SK-N-SH (cell line): ENCODE results near the gene PI4K2B.
"Not testable (repeated sequence)": the region's sequence is repeated elsewhere in the genome, so short reads cannot be mapped to it uniquely, and the experiment has no call there.

Experiments used
- CHD2 ChIP-seq: fragments of 150-350 bp; IDR thresholded peaks from 2 replicates; pipeline ENCODE4 v1.6.1; 2018; ENCODE audit warnings: low read length; ENCODE audit not compliant: partially characterized antibody
- MAX ChIP-seq: IDR thresholded peaks from 2 replicates; pipeline ENCODE4 v1.4.0; 2012; ENCODE audit warnings: low read depth
- POLR2AphosphoS5 ChIP-seq: IDR thresholded peaks from 2 replicates; pipeline ENCODE4 v1.6.1; 2012; ENCODE audit warnings: low read depth, low read length
- RAD21 ChIP-seq: IDR thresholded peaks from 2 replicates; pipeline ENCODE4 v1.6.1; 2012; ENCODE audit warnings: mild to moderate bottlenecking, low read length
- YY1 ChIP-seq: IDR thresholded peaks from 2 replicates; pipeline ENCODE4 v1.4.0; 2012; ENCODE audit warnings: low read depth, mild to moderate bottlenecking
- TF ChIP-seq, protein P1 (sequence below): IDR thresholded peaks from 2 replicates; pipeline ENCODE4 v1.6.1; 2012; ENCODE audit warnings: mild to moderate bottlenecking, low read depth, low read length, moderate library complexity
- TF ChIP-seq, protein P2 (sequence below): fragments of 200-600 bp; sonication (generic); IDR thresholded peaks from 2 replicates; pipeline ENCODE4 v1.6.1; 2017; ENCODE audit warnings: antibody characterized with exemption, mild to moderate bottlenecking, moderate library complexity
- TF ChIP-seq, protein P3 (sequence below): IDR thresholded peaks from 2 replicates; pipeline ENCODE4 v1.4.0; 2012; ENCODE audit warnings: low read depth, borderline replicate concordance

- not testable (repeated sequence) for TF ChIP-seq POLR2AphosphoS5, MAX, RAD21, YY1, CHD2
- TF ChIP-seq, protein P1, sequence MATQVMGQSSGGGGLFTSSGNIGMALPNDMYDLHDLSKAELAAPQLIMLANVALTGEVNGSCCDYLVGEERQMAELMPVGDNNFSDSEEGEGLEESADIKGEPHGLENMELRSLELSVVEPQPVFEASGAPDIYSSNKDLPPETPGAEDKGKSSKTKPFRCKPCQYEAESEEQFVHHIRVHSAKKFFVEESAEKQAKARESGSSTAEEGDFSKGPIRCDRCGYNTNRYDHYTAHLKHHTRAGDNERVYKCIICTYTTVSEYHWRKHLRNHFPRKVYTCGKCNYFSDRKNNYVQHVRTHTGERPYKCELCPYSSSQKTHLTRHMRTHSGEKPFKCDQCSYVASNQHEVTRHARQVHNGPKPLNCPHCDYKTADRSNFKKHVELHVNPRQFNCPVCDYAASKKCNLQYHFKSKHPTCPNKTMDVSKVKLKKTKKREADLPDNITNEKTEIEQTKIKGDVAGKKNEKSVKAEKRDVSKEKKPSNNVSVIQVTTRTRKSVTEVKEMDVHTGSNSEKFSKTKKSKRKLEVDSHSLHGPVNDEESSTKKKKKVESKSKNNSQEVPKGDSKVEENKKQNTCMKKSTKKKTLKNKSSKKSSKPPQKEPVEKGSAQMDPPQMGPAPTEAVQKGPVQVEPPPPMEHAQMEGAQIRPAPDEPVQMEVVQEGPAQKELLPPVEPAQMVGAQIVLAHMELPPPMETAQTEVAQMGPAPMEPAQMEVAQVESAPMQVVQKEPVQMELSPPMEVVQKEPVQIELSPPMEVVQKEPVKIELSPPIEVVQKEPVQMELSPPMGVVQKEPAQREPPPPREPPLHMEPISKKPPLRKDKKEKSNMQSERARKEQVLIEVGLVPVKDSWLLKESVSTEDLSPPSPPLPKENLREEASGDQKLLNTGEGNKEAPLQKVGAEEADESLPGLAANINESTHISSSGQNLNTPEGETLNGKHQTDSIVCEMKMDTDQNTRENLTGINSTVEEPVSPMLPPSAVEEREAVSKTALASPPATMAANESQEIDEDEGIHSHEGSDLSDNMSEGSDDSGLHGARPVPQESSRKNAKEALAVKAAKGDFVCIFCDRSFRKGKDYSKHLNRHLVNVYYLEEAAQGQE = not testable (repeated sequence)
- TF ChIP-seq, protein P2, sequence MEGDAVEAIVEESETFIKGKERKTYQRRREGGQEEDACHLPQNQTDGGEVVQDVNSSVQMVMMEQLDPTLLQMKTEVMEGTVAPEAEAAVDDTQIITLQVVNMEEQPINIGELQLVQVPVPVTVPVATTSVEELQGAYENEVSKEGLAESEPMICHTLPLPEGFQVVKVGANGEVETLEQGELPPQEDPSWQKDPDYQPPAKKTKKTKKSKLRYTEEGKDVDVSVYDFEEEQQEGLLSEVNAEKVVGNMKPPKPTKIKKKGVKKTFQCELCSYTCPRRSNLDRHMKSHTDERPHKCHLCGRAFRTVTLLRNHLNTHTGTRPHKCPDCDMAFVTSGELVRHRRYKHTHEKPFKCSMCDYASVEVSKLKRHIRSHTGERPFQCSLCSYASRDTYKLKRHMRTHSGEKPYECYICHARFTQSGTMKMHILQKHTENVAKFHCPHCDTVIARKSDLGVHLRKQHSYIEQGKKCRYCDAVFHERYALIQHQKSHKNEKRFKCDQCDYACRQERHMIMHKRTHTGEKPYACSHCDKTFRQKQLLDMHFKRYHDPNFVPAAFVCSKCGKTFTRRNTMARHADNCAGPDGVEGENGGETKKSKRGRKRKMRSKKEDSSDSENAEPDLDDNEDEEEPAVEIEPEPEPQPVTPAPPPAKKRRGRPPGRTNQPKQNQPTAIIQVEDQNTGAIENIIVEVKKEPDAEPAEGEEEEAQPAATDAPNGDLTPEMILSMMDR = not testable (repeated sequence)
- TF ChIP-seq, protein P3, sequence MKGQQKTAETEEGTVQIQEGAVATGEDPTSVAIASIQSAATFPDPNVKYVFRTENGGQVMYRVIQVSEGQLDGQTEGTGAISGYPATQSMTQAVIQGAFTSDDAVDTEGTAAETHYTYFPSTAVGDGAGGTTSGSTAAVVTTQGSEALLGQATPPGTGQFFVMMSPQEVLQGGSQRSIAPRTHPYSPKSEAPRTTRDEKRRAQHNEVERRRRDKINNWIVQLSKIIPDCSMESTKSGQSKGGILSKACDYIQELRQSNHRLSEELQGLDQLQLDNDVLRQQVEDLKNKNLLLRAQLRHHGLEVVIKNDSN = not testable (repeated sequence)
Observed at GRCh38 chr4:25240754-25241210, 6.9 kb downstream of the PI4K2B start.
